ENCODE results near the gene RIOK2. TPM values are rescaled to one million over a fixed set of nuclear protein-coding genes. Genes with fewer than 3 reads are reported as not detected.

Gene RIOK2
- polyA plus RNA-seq, 12 donors, result 15.8 to 44.9 (median 37.3) TPM; not detected in 1

GRCh38 chr5:97131139-97131710 is 51.8 kb downstream of the RIOK2 start:
- no peak for DNase-seq

GRCh38 chr5:97127727-97128126 is 55.3 kb downstream of the RIOK2 start:
- DNase-seq, result no peak

- no peak for DNase-seq
These were observed 57.8 kb downstream of the RIOK2 start for GRCh38 chr5:97125125-97125683.

GRCh38 chr5:97124335-97124734 is 58.7 kb downstream of the RIOK2 start:
- no peak for DNase-seq

GRCh38 chr5:97121848-97122247 is 61.2 kb downstream of the RIOK2 start:
- DNase-seq, result no peak

- DNase-seq, result no peak
These were observed 62.9 kb downstream of the RIOK2 start for GRCh38 chr5:97120195-97120594.

- DNase-seq, result peak; percentile 51
These were observed 64.0 kb downstream of the RIOK2 start for GRCh38 chr5:97119007-97119390.

GRCh38 chr5:97118261-97119006 is 64.6 kb downstream of the RIOK2 start:
- peak; percentile 17 for DNase-seq

- no peak for DNase-seq
These were observed 67.1 kb downstream of the RIOK2 start for GRCh38 chr5:97115932-97116331.

- DNase-seq, result no peak
These were observed 70.8 kb downstream of the RIOK2 start for GRCh38 chr5:97112230-97112629.

GRCh38 chr5:97111616-97112015 is 71.4 kb downstream of the RIOK2 start:
- no peak for DNase-seq

- no peak for DNase-seq
These were observed 72.0 kb downstream of the RIOK2 start for GRCh38 chr5:97111004-97111403.

Other genes starting within 250 kb of the RIOK2 start
- gene LNPEP, start 247.2 kb downstream of the RIOK2 start, polyA plus RNA-seq (ENCODE audit: insufficient read length in 12 of 12), result 10 to 100 TPM in 11 of 12 donors, not detected in 1; 16.4 to 28.3 (median 21.6) TPM
- 1 to 10 TPM in 11 of 12 donors, not detected in 1; 3.3 to 9.3 (median 6.7) TPM for gene LIX1, start 40.6 kb downstream of the RIOK2 start, polyA plus RNA-seq (ENCODE audit: insufficient read length in 12 of 12)